KBM-7 (cell line): ENCODE results near the gene ST6GAL2.

Experiments used
- DNase-seq: peaks from one replicate; pipeline ENCODE4 v3.0.0-alpha.2; 2015
- in situ Hi-C: fragments of 300-500 bp; cut with MboI; formaldehyde crosslinking; loops from 2 replicates; pipeline ENCODE4 v1.14.3; 2020; ENCODE audit warnings: low sequenced_read_pairs, low pct_unique_long_range_greater_than_20kb, mixed read lengths

ST6GAL2 gene

GRCh38 chr2:106771811-106772210 lies 114.2 kb downstream of the ST6GAL2 start:
- in situ Hi-C loops, result no loop called here
- DNase-seq, result no peak

GRCh38 chr2:106770986-106771385 lies 115.0 kb downstream of the ST6GAL2 start:
- DNase-seq, result no peak
- in situ Hi-C loops, result no loop called here

- no peak for DNase-seq
- in situ Hi-C loops, result no loop called here
These were observed 121.4 kb downstream of the ST6GAL2 start for GRCh38 chr2:106764614-106765013.

- in situ Hi-C loops, result no loop called here
These were observed 126.0 kb downstream of the ST6GAL2 start for GRCh38 chr2:106759966-106760365.

GRCh38 chr2:106758901-106759497 lies 127.0 kb downstream of the ST6GAL2 start:
- in situ Hi-C loops, result no loop called here
- DNase-seq, result no peak

More at GRCh38 chr2:106759966-106760365, 126.0 kb downstream of the ST6GAL2 start:
- DNase-seq, result no peak
